Measurements from ENCODE around the gene SF3A1.
"Not testable (repeated sequence)": the region's sequence is repeated elsewhere in the genome, so short reads cannot be mapped to it uniquely, and the experiment has no call there.

SF3A1 gene, protein sequence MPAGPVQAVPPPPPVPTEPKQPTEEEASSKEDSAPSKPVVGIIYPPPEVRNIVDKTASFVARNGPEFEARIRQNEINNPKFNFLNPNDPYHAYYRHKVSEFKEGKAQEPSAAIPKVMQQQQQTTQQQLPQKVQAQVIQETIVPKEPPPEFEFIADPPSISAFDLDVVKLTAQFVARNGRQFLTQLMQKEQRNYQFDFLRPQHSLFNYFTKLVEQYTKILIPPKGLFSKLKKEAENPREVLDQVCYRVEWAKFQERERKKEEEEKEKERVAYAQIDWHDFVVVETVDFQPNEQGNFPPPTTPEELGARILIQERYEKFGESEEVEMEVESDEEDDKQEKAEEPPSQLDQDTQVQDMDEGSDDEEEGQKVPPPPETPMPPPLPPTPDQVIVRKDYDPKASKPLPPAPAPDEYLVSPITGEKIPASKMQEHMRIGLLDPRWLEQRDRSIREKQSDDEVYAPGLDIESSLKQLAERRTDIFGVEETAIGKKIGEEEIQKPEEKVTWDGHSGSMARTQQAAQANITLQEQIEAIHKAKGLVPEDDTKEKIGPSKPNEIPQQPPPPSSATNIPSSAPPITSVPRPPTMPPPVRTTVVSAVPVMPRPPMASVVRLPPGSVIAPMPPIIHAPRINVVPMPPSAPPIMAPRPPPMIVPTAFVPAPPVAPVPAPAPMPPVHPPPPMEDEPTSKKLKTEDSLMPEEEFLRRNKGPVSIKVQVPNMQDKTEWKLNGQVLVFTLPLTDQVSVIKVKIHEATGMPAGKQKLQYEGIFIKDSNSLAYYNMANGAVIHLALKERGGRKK

DNA sequence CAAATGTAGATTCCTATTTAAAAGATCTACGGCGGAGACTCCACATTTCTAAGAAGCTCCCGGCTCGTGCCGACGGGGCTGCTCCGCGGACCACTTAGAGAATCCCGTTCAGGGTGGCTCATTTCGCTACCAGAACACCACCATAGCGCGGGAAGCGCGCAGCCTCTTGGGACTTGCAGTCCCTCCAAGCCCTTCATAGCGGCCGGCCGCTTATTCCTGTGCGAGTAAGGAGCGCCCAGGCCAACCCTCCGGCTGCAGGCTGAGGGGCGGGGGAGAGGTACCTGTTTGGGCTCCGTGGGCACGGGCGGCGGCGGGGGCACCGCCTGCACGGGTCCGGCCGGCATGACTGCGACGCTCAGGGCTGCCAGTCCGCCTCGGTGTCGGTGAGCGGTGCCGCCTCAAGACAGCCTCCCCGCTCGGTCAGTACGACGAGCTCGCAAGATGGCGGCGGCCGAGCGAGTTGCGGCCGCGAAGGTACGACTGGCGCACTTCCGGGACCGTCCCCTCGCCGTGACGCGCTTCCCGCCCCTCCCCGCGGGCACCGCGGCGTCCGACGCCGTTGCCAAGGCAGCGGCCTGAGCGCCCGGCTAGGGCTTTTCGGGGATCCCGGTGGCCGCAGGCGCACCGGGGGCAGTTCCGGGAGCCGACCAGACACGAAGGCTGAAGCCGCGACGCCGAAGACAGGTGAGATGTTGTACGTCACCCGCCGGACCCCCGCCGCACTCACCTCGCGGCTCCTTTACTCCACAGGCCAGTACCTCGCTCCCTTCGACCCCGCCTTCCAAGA, at the start of gene SF3A1, which contains the start of gene CCDC157:
SF3A1 (minus strand) TSS at position 446 of the 787 bp plus-strand sequence; CDS start at position 344, 102 bp downstream.
CCDC157 (plus strand) TSS at position 559 of the 787 bp plus-strand sequence. CDS start 8,994 bp downstream, outside the sequence.
- intact Hi-C loops (cut with DNase I), result no loop called here
- DNase-seq, result peak; percentile 75 to 94 (median 91)

DNA sequence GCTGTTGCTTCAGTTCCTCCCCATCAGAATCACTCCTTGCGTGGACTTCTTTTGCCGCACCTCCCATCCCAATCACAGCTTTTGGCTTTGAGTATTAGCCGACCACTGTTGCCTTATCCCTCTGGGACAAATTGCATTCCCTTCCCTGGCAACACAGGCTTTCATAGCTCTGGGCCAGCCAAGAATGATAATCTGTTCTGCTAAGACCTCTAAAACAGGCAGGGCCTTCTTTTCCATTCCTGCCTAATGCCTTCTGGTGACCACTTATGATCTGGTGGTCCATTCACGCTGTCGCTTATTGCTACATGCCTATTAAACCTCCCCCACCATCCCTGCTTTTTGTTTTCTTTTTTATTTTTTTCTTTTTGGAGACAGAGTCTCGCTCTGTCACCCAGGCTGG, 49.7 kb upstream of the SF3A1 start:
- intact Hi-C loops (cut with DNase I), result no loop called here
- DNase-seq, result no peak

DNA sequence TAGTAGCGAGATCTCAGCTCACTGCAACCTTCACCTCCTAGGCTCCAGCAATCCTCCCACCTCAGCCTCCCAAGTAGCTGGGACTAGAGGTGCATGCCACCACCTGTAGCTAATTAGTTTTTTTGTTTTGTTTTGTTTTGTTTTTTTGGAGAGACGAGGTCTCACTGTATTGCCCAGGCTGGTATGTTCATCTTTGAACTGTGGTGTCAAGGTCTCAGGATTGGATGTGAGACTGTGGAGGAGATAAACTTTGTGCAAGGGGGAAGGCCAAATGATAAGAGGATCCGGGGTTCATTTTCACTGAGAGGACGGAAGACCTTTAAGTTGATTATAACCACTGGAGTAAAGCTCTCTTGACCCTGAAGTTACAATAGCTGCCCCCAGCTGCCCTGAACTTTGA, 49.0 kb upstream of the SF3A1 start:
- intact Hi-C loops (cut with DNase I), result no loop called here

DNA sequence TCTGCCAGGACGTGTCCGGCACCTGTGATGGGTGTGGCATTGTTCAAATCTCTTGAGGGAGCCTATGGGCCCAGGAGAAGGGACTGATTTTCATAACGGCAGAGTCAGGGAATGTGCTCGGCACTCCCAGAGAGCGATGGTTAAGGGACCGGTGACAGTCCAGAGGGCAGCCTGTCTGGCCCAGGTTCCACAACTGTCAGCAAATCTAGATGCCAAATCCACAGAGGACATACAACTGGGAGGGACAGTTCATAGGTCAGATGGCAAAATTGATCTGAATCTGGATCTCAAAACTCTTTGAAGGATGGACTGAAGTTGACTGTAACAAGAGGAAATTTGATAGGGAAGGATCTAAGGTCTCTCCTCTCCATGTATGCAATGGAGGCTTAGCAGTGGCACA, 47.6 kb upstream of the SF3A1 start:
- intact Hi-C loops (cut with DNase I), result no loop called here
- no peak for DNase-seq

More for the DNA sequence above, 49.0 kb upstream of the SF3A1 start:
- DNase-seq, result no peak

DNA sequence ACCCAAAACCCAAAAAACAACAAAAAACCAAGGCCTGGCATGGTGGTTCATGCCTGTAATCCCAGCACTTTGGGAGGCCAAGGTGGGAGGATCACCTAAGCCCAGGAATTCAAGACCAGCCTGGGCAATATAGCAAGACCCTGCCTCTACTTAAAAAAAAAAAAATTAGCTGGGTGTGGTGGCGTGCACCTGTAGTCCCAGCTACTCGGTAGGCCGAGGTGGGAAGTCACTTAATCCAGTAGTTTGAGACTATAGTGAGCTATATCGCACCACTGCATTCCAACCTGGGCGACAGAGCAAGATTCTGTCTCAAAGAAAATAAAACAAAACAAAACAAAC, 46.0 kb upstream of the SF3A1 start:
- DNase-seq; intact Hi-C loops (cut with DNase I): not testable (repeated sequence)

DNA sequence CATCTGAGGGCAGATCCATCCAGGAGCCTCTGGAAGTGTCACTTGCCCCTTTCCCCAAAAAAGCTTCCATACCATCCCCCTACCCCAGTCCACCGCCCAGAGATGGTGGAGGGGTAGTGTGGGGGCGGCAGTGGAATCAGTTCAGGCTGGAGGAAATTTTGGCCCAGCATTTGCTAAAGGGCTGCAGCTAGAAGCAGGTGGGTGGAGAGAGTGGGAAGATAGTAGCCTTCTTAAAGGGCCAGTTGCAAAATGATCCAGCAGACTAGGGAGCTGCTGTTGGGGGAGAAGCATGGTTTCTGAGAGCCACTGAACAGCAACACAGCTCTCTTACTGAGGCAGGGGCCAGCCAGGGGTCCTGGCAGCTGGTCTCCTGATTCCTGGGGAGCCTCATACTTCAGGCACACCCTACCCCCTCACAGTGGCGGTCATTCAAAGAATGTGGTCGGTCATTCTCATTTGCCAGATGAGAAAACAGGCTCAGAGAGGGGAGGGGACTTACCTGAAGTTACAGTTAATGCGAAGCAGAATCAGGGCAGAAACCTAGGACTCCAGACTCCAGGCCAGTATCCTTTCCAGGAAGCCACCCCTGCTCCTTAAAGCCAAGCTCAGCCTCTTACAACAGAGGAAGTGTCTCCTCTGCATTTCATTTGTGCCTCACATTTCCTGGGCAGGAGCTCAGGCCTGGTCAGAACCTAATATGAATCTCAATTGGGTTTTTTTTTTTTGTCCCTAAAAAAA, 45.5 kb upstream of the SF3A1 start:
- DNase-seq, result peak in 1 of 42 donors; percentile 52
- intact Hi-C loops (cut with DNase I), result no loop called here

DNA sequence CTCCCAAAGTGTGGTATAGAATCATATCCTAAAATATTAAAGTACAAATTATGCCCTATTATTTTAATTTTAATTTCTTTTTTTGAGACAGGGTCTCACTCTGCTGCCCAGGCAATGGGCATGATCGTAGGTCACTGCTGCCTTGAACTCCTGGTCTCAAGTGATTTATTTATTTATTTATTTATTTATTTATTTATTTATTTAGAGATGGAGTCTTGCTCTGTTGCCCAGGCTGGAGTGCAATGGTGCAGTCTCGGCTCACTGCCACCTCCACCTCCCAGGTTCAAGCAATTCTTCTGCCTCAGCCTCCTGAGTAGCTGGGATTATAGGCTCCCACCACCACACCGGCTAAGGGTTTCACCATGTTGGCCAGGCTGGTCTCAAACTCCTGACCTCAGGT, 44.3 kb upstream of the SF3A1 start:
- DNase-seq; intact Hi-C loops (cut with DNase I): not testable (repeated sequence)

DNA sequence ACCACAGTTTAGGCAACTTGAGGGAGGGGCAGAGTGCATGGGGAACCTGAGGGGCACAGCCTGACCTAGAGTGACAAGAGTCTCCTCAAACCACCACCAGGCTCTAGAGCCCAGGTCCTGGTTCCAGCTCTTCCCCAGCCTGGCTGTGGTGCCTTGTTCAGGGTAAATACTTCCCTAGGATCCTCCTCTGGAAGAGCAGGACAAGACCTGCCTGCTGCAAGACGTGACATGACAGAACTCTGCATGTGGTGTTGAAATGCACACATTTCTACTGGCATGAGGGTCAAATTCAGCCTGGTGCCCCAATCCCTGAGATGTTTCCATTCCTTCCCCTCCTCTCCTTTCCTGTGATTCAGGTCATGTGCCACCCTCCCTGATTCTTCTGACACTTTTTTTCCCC, 43.5 kb upstream of the SF3A1 start:
- intact Hi-C loops (cut with DNase I), result no loop called here
- no peak for DNase-seq

DNA sequence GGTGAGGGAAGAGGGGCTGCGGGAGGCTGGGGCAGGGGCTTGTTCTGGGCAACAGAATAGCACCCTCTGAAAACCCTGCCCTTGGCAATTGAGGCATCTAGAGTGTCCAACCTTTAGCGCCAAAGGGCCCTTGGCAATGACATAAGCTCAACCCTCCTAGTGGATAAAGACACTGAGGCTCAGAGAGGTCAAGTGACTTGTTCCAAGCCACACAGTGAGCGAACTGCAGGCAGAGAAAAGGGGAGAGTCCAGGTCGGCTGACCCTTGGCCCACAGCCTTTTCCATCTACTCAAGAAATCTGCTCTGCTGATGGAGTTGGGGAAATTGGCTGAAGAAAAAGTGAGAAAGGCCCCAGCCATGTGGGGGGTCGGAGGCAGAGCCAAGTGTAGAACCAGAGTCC, 43.0 kb upstream of the SF3A1 start:
- intact Hi-C loops (cut with DNase I), result no loop called here
- no peak for DNase-seq

DNA sequence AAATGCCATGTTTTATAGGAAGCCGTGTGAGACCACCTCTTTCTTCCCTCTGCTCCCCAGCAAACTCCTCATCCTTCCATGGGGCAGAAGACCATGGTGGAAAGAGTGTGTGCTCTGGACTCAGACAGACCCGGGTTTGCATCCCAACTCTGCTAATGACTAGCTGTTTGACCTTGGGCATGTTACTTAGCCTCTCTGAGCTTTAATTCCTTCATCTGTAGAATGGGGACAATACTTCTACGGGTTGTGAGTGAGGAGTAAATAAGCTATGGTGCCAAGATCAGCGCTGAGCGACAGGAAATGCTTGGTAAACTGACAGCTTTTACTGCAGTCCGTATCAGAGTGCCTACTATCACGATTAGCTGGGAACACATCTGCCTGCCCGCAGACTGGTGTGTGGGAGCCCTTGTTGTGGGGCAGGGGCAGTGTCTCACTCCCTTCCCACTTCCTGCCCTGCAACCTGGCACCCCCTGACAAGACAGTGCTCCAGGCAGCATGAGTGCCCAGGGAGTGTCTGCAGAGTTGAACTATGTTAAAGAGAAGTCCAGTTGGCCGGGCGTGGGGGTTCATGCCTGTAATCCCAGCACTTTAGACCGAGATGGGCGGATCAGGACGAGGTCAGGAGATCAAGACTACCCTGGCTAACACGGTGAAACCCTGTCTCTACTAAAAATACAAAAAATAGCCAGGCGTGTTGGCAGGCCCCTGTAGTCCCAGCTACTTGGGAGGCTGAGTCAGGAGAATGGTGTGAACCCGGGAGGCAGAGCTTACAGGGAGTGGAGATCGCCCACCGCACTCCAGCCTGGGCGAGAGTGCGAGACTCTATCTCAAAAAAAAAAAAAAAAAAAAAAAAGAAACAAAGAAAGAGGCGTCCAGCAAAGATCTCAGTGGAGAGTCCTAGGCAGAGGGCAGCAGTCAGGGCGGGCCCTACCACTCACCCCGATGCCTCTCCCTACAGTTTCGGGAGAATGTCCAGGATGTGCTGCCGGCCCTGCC, 42.3 kb upstream of the SF3A1 start:
- no peak for DNase-seq
- intact Hi-C loops (cut with DNase I), result no loop called here

DNA sequence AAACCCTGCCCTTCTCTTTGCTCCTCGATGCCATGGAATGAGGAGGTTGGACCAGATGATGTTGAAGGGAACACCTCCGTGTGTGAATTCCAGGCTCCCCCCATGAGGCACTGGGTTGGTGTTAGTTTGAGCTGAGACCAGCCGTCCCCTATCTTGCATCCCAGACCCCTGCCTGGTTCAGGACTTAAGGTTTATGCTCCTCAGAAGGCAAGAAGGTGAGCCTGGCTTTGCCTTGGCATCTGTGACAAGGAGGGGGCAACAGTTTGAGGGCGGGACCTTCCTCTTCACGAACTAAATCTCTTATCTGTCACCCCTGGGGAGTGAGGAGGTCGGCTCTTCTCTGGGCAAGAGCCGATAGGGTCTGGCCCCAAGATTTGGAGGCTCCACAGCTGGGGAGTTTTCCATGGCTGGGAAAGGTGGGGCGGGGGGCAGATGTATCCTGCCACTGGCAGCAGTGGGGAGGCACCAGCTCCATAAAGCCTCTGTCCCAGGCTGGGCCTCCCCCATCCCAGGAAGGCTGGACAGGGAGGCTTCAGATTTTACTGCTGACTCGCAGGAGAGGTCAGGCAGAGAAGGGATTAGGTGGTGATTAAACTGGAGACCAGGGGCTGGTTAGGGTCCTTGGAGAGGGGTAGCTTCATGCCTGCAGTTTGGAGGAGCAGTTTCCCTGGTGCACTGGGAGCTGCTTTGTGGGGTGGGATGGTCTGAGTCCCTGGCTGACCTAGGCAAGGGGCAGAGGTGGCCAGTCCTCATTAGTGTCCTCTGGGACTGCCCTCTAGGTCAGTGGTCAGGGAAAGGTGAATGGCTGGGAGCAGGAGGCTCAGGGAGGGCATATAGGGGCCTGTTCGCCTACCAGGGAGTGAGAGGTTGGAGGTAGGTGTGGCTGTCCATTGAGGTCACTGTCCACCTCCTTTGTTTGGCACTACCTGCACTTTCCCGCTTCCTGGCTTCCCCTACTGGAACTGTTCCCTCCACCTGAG, 41.3 kb upstream of the SF3A1 start:
- no peak for DNase-seq
- intact Hi-C loops (cut with DNase I), result no loop called here

DNA sequence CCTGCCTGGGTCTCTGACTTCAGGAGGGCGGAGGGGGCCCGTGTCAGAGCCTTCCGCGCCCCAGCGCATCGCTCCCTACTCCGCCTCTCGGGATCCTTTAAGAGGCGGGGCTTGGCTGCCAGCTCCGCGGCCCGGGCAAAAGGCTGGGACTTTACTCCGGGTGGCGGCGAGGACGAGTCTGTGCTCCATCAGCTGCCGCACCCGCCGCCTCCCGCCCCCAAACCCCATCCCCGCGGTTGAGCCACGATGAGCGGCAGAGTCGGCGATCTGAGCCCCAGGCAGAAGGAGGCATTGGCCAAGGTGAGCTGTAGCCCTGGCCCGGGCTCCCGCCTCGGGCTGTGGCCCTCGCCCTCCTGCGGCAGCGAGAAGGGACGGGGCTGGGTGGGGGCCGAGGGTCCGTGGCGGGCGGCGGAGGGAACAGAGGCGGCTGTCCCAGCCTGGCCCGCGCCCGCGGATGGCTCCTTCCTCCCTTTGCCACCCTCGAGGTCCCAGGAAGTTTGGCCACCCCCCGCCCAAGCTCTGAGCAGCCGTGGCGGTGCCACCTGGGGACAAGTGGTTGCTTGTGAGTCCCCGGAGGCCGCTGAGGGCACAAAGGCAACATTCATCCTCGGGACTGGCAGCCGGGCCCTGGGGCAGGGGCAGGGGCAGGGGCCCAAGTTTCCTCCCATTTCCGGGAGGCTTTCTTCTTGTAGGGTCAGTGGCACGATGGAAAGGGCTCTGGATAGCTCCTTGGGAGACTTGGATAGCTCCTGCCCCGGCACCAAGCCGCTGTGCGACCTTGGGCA, 40.4 kb upstream of the SF3A1 start, which contains the start of gene SEC14L2:
SEC14L2 (plus strand) TSS at position 148 of the 785 bp plus-strand sequence; CDS start at position 247, 99 bp downstream.
- intact Hi-C loops (cut with DNase I), result no loop called here

DNA sequence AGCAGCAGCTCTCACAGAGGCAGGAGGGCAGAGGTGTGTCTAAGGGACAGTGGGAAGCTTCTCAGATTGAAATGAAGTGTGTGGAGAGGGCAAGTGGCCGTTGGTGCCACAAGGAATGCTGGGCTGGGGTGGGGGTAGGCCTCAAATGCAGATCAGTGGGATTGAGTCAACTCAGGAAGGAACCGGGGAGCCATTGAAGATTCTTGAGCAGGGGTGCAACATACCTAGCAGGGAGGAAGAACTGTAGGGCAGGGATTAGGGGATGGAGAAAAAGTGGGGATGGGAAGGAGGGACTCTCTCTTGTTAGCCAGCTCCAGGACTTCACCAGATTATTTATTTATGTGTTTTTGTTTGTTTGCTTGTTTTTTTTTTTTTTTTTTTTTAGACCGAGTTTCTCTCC, 37.2 kb upstream of the SF3A1 start:
- DNase-seq, result no peak
- intact Hi-C loops (cut with DNase I), result loop anchor here (5.0 kb wide), 1 partner anchor 88 kb away; no protein-coding TSS in a partner anchor

More for the DNA sequence above, 40.4 kb upstream of the SF3A1 start, which contains the start of gene SEC14L2:
- DNase-seq, result peak; percentile 81 to 96 (median 91)

DNA sequence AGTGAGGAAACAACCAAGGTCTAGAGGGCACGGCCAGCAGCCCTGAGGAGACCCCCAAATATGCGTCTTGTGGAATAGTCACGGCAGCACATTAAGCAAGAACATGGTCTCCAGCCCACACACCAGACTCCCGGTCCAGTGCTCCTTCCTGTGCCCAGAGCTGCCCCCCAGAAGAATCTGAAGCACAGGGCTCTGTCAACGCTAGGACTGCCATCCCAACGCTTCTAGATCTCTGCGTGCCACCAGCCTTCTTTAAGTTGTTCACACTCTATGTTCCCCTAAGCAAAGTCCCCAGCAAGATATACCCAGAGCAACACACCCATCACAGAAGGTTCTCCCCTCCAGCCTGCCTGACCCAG, 36.6 kb upstream of the SF3A1 start:
- no peak for DNase-seq
- intact Hi-C loops (cut with DNase I), result loop anchor here (5.0 kb wide), 1 partner anchor 89 kb away; no protein-coding TSS in a partner anchor

DNA sequence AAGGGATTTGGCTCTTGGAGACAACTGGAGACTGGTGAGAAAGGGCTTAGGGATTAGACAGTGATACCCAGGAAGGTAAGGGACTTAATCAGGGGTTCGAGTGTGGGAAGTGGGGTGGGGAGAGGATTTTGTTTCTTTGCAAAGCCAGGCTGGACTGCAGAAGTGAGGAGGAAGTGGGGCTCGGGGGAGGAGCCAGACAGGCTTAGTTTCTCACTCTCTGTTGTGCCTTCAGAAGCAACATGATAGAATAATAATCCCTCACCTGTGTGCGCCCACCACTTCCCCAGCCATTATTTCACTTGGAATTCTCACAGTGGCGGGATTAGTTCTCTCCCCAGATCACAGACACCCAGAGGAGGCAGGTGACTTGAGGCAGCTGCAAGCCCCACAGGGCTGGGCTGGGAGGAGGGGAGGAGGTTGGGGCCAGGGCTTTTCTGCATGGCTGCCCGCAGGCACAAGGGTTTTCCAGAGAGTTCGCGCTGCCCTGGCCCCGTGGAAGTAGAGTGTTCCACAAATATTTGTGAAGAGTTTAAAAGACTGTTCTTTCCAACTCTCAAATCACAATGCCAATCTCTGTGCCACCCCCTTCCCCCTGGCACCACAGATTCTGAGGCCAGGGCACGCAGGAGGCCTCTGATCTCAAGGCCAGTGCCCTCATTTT, 36.1 kb upstream of the SF3A1 start:
- peak in 5 of 42 donors; percentile 17 to 47 (median 35) for DNase-seq
- intact Hi-C loops (cut with DNase I), result loop anchor here (5.0 kb wide), 1 partner anchor 90 kb away; no protein-coding TSS in a partner anchor

Data from head of caudate nucleus (tissue), 42 donors.